GM21515 (cell line): ENCODE data around the gene SAMD9.
"Not testable (repeated sequence)": the region's sequence is repeated elsewhere in the genome, so short reads cannot be mapped to it uniquely, and the experiment has no call there.

Experiments
- ATAC-seq: cut with Tn5 transposase; IDR thresholded peaks from one replicate; pipeline ENCODE4 v1.9.1; 2021; ENCODE audit not compliant: unreplicated experiment

The SAMD9 gene

DNA sequence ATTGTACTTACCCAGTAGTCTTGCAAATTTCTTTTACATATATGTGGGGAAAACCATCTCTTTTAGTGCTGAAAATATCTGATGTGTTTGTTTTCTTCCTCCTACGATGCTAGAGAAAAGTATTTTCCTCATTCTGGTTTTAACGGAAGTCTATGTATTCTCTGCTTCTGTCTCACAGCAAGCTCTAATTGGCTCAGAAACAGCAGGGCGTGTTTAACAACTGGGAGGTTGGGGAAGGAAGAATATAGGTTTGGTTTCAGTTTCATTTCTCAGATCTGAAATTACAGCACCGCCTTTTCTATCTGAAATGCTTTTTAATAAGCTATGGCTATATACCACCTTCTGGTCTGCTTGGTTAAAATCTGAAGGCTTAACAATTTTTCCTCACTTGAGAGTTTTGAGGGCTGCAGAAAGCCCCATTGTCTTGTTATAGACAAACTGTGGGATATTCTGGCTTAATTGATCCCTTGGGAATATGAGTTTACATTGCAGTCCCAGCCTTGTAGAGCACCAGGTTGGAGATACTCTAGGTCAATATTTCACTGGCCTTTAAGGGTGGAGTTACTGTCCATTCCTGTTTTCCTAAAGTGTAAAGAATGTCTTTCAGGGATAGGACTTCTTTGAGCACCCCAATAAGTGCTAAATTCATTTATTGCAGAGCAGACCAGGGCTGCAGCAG lies at the start of gene SAMD9:
SAMD9 (minus strand) TSS at position 128 of the 679 bp plus-strand sequence. CDS start 11,882 bp downstream, outside the sequence.
- ATAC-seq, result peak; percentile 100

DNA sequence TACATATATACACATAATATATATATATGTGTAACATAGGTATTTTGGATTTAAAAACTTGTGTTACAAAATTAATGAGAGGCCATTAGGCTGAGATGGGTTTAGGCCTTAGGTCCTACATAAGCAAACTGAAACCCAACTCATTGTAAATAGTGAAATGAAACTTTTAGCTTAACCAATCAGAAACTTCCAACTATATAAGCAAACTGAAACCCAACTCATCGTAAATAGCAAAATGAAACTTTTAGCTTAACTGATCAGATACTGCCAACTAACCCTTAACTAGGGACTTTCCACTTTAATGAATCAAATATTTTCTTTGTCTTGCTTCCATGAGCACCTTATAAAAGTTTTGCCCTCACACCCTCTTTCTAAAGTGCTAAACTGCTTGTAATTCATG lies 47.7 kb upstream of the SAMD9 start:
- peak; percentile 97 for ATAC-seq

DNA sequence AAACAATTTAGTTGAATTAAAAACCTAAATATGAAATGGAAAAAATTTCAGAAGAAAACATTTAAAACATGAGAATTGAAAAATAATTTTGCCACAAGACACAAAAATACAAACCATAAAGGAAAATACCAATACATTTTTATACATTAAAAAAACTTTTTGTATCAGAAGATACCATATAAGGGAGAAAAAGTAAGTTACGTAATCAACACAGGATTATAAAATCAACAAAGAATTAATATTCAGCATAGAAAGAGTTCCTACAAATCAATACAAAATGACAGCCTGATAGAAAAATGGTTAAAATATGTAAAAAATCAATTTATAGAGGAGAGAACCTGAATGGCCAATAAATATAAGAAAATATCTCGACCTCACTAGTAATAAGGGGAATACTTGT lies 47.0 kb upstream of the SAMD9 start:
- ATAC-seq, result no peak

DNA sequence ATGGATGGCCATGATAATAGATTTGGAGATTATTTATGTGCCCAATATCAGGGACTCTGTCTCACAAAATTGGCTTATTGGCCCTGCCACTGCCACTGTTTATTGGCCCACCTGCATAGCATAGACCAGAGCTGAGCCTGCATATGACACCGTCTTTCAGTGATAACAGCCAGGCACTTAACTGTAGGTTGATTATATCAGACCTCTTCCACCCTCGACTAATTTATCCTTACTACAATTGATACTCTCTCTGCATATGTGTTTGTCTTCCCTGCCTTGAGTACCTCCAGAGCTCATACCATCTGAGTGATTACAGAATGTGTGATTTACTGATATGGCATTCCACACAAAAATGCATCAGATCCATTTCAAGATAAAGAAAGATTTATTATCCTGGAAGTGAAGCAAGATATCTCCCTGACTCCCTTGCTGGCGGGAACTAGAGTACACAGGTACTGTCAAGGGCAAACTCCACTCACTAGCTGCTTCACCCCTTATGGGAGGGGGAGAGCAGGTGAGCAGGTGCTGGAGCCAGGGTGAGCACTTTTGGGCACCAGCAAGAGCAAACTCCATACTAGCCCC lies 43.5 kb upstream of the SAMD9 start:
- ATAC-seq, result no peak

DNA sequence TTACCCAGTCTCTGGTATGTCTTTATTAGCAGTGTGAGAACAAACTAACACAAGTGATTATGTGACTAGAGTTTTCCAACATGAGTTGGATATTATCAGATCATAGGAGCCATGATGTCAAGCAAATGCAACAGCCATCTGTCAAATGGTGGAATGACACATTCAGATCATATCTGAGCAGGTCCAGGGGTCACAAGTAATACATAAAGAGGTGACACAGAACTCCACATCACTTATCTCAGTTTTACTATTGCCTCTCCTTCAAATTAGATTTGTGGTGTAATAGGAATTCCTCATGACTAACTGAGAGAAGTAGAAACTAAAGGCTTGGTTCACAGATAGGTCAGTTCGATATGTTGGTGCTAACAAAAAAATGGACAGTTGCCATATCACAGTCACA lies 42.6 kb upstream of the SAMD9 start:
- ATAC-seq, result no peak

DNA sequence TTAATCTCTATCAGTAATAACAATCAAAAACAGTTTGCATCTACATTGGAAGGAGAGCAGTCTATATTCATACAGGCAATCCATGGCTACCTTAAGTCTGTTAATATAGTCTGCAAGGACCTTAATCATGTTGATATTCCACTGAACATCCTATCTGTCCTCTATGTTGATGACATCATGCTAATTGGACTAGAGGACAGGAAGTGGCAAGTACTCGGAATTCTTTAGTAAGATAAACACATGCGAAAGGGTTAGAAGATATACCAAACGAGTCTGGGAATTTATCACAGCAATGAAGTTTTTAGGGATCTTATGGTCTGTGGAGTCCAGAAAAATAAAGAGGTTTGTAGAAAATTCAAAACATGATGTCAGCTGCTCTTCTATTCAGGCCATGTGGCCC lies 41.7 kb upstream of the SAMD9 start:
- ATAC-seq, result no peak

DNA sequence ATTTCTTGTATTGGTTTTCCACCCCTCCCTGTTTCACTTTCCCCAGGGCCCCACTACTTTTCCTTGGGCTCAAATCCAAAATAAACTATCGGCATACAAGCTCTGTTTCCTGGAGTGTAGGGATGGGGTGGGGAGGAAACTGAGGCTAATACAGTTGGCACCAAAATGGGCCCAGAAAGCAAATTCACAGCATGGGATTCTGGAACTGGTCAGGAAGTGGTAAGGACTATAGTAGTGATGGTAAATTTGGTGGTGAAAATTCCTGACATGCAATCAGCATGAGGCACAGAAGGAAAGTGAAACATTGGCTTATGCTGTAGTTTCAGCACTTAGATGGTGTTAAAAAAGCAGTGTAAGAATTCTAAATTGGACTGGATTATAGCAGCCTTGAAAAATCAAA lies 39.1 kb upstream of the SAMD9 start:
- ATAC-seq, result no peak

DNA sequence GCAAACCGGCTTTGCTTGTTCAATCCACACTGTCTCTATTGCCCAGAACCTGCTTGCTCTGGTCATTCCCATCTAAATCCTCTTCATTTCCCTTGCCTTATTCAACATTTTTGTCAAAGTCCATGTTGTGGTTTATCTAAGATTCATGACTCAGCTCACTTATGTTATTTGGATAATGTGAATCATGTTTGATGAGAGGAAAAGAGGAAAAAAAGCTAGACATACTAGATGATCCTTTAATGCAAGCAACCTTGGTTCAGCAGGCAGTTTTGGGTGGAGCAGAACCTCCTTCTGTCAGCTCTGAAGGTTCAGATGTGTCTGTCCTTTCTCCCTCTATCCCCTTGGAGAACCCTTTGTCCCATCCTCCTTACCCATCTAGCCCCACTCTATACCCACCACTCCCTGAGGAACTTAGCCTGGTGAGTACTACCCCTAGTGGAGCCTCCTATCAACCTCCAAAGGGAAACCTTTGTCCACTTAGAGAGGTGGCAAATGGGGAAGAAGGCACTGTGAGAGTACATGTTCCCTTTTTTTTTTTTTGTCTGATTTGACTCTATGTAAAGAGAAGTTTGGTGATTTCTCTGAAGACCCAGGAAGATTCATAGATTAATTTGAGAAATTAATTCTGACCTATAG lies 32.5 kb upstream of the SAMD9 start:
- no peak for ATAC-seq

DNA sequence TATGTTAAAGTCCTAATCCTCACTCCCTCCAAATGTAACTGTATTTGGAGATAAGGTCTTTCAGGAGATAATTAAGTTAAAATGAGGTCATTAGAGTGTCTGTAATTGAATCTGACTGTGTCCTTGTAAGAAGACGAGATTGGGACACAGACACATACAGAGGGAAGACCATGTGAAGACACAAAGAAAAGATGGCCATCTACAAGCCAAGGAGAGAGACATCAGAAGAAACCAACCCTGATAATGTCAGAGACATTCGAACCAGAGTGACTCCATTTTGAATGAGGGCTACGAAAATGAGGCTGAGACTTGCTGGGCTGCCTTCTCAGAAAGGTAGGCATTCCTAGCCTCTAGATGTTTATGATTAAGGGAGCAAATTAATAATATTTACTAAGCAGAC lies 30.9 kb upstream of the SAMD9 start:
- no peak for ATAC-seq

DNA sequence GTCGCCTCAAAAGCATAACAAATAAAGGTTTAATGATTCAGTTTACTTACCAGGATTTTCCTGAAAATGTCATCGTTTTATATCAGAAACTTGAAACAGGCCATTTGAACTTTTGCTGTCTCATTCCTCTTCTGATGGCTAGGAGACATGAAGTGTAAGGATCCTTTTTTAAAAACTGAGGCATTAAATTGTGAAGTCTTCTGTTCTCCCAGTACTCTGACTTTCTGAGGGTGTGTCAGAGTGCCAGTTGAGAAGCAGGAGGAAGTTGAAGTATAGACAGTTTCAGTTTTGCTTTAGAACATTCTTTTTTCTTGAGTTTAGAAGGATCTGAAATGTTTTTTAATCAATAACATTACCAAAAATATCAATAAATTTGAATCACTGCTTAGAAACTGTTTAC lies 30.4 kb upstream of the SAMD9 start, which contains the start of gene SAMD9L:
SAMD9L (minus strand) TSS at position 242 of the 400 bp plus-strand sequence. CDS start 12,414 bp downstream, outside the sequence.
- no peak for ATAC-seq

DNA sequence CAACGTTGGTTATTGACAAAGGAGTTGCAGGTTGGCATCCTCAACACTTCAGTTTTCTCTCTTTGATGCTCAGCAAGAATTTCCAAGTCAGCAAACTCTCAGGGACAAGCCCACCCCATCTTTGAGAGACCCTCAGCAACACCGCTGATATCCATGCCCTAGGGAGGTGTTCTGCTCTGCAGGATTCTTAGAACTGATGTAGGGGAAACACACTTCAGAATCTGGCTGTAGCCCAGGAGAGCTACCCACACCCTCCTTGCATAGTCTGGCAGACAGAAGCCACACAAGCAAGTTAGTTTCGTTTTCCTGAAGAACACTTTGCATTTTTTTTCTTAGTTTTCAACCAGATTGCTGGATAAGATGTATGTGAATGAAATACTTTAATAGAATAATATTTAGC lies 29.6 kb upstream of the SAMD9 start:
- ATAC-seq, result peak; percentile 81

DNA sequence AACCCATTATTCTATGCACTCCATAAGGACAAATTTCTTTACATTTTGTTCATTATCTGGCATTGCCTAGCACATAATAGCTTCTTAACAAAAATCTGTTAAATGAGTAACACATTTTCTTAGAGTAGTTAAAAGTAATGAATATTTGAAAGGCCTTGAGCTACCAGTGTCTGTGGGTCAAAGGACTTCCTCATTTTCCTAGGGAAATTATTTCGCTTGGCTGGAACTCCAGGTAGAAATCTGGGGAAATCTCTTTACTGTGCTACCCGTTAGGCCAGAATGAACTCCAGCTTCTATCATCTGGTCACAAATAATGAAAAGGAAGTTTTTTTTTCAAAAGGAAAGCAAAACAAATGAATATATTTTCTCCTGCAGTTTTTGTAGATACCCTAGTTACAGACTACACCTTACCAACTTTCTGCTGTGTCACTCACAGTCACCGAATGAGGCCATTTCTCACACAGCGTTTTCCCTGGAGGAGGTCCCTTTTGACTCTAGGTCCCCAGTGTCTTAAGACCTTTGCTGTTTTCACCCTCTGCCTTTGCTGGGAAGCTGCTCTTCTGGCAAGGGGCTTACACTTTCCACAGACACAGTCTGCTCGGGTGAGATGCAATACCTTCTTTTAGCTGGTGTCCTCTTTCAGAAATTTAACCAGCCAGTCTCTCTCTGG lies 28.8 kb upstream of the SAMD9 start:
- ATAC-seq, result no peak

DNA sequence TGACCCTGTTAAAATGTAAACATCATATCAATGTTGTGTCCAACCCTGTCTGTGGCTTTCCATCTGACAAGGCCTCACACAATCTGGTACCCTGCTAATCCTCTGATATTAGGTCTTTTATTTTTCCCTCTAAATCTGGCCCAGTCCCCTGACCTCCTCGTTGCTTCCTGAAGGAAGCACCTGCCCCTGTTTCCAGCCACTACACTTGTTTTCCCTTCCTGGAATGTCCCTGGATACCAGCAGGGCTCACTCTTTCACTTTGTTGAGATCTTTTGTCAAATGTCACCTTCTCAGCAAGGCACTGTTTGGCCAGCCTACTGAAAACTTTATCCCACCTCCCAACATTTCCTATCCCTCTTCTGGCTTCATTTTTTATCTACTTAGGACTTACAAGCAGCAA lies 28.3 kb upstream of the SAMD9 start:
- ATAC-seq, result no peak

DNA sequence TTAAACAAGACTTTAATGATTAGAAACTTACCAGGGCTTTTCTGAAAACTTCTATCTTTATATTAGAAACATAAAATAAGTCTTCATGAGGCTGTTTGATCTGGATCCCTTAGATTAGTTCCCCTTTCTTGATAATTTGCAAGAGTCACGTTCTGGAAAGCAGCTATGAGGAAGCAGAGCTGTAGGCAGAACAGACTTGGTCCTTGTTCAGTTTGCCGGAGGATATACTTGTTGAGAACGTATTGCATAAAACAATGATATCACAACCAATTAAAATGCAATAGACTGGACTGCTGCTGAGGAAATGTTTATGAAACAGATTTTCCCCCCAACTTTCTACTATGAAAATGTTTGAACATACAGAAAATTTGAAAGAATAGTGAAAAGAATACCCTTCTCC lies 27.6 kb upstream of the SAMD9 start:
- ATAC-seq, result no peak

DNA sequence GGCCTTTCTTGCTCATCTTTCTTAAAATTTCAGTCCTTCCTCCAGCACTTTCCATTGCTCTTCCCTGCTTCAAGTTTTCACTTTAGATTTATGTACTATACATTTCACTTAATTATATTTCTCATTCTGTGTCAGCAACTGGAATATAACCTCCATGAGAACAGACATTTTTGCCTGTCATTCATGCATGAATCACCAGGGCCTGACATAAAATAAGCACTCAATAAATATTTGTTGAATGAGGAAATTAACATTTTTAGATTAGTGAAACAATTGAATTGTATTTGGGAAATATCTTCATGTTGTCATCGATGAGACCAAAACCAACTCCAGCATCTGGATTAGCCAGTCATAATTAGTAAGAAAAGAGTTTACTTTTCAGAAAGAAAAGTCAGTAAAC lies 24.3 kb upstream of the SAMD9 start:
- no peak for ATAC-seq

DNA sequence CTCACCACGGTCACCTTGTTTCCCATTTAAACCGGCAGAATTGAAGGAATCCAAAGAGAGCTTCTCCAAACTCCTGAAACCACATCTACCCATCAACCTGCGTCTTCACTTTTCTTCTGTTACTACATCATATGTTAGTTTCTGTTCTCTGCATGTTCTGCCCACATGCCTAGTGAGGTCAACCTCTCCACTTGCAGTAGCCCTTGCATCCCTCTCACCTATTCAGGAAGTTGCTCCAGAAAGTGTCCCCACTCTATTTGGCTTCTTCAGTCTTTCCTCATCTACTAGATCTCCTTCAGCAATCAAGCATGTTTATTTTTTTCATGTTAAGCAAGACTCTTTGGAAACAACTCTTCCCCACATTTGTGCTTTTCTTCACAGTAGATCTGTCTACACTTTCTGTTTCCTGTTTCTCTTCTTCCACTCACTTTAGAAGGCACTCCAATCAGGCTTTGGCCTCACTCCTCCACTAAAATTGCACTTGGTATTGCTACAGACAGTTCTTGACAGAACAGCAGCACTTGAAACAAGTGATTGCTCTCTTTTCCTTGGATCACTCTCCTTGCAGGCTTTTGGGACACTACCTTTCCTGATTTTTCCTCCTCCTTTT lies 22.9 kb upstream of the SAMD9 start:
- no peak for ATAC-seq

DNA sequence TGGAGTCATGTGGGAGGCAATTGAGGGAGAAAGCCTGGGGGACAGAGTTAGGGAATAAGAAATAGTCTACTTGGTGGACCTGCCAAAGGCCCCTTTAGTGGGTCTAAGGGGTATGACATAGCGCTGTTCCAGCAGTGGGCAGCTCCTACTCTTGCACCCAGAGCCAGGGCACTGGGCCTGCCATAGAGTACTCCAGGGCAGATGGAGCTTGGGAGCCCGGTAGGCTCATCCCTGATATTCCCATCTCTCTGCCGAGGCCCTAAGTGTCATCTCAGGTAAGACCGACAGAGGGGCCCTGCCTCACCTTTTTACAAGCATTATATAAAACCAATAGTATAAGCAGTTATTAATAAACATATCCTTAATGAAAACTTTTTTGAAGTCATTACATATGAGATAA lies 20.8 kb upstream of the SAMD9 start:
- no peak for ATAC-seq

DNA sequence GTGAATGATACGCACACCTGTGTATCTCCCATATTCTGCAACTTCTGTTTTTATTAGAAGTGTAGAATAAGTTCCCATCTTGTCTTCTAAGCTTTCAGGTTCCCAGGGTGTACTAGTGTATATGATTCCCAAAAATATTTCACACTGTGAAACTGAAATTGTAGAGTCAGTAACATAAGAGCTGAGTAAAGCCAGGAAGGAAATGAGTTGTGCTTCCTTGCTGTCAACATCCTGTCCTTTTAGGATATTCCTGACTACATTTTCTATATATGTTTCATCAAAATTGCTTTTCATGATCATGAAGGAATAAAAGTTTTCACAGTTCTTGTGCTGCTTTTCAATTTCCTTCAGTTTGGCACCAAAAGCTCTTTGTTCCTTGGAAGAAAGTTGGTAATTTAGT lies 15.2 kb upstream of the SAMD9 start:
- no peak for ATAC-seq

DNA sequence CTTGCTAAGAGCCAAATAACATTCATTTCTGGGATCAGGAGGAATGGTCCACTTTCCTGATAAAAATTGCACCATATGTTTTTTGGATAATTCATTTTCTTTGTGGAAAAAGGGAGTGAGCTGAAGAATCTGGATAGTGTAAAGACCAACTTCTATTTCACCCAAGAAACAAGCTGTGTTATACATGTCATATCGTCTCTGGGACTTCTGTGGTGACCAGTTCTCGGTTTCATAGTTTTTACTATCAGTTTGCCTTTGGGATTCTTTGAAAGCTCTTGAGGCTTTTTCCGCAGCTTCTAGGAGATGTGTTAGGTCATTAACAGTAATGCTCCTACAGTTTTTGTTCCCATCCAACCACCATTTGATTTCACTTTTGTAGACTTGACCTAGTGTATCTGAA lies 14.4 kb upstream of the SAMD9 start:
- ATAC-seq, result no peak

DNA sequence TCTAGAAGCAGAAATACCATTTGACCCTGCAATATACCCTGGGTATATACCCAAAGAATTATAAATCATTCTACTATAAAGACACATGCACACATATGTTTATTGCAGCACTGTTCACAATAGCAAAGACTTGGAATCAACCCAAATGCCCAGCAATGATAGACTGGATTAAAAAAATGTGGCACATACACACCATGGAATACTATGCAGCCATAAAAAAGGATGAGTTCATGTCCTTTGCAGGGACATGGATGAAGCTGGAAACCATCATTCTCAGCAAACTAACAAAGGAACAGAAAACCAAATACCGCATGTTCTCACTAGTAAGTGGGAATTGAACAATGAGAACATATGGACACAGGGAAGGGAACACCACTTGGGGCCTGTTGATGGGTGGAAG lies 9.2 kb upstream of the SAMD9 start:
- ATAC-seq, result not testable (repeated sequence)

DNA sequence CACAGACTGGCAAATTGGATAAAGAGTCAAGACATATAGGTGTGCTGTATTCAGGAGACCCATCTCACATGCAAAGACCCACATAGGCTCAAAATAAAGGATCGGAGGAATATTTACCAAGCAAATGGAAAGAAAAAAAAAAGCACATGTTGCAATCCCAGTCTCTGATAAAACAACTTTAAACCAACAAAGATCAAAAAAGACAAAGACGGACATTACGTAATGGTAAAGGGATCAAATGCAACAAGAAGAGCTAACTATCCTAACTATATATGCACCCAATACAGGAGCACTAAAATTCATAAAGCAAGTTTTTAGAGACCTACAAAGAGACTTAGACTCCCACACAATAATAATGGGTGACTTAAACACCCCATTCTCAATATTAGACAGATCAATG lies 5.8 kb upstream of the SAMD9 start:
- not testable (repeated sequence) for ATAC-seq
